CD4-positive, alpha-beta T cell treated with Interleukin-4 for 4 hours (primary cell): Measurements from ENCODE around the gene LY6G6F.

Experiments used
- DNase-seq: peaks from one replicate; pipeline ENCODE4 v3.0.0-alpha.2; 2020

LY6G6F gene

GRCh38 chr6:31677955-31678354, 28.7 kb upstream of the LY6G6F start:
- no peak for DNase-seq

- DNase-seq: peak; percentile 76
Observed at GRCh38 chr6:31680226-31681134, 26.2 kb upstream of the LY6G6F start, which contains the start of gene LY6G5C. TSS of gene LY6G5C (minus strand) at chr6:31681067. CDS start at chr6:31680373, 694 bp downstream.

GRCh38 chr6:31681135-31681671, 25.5 kb upstream of the LY6G6F start:
- no peak for DNase-seq

- no peak for DNase-seq
Observed at GRCh38 chr6:31683591-31683990, 23.1 kb upstream of the LY6G6F start.

GRCh38 chr6:31686483-31686882, 20.2 kb upstream of the LY6G6F start:
- DNase-seq: no peak

- no peak for DNase-seq
Observed at GRCh38 chr6:31687321-31687720, 19.3 kb upstream of the LY6G6F start.

- DNase-seq: no peak
Observed at GRCh38 chr6:31687860-31688693, 18.6 kb upstream of the LY6G6F start.

GRCh38 chr6:31689249-31690110, 17.2 kb upstream of the LY6G6F start:
- DNase-seq: no peak

GRCh38 chr6:31690231-31691077, 16.2 kb upstream of the LY6G6F start:
- DNase-seq: no peak

- DNase-seq: no peak
Observed at GRCh38 chr6:31691078-31691463, 15.6 kb upstream of the LY6G6F start.

GRCh38 chr6:31691564-31692108, 15.0 kb upstream of the LY6G6F start:
- DNase-seq: no peak

- DNase-seq: no peak
Observed at GRCh38 chr6:31692353-31692752, 14.3 kb upstream of the LY6G6F start.

GRCh38 chr6:31692886-31693285, 13.8 kb upstream of the LY6G6F start:
- DNase-seq: no peak

GRCh38 chr6:31693535-31693934, 13.1 kb upstream of the LY6G6F start:
- no peak for DNase-seq

- DNase-seq: peak; percentile 27
Observed at GRCh38 chr6:31697555-31697954, 9.1 kb upstream of the LY6G6F start.

- no peak for DNase-seq
Observed at GRCh38 chr6:31700740-31701401, 5.8 kb upstream of the LY6G6F start.

- DNase-seq: no peak
Observed at GRCh38 chr6:31701666-31702404, 4.8 kb upstream of the LY6G6F start.

GRCh38 chr6:31702405-31702818, 4.3 kb upstream of the LY6G6F start:
- DNase-seq: peak; percentile 17

GRCh38 chr6:31702819-31703716, 3.6 kb upstream of the LY6G6F start, which contains the start of gene ABHD16A:
TSS of gene ABHD16A (minus strand) at chr6:31703324. CDS start at chr6:31703281, 43 bp downstream.
- DNase-seq: peak; percentile 98
